HEK293 (cell line): Measurements from ENCODE around the gene DYNLT2B.

Experiments
- AEBP2 ChIP-seq: fragments of 450-650 bp; formaldehyde crosslinking; IDR thresholded peaks from 2 replicates; pipeline ENCODE4 v1.5.1; 2016; ENCODE audit warnings: missing biosample characterization, missing genetic modification characterization, borderline replicate concordance
- REST ChIP-seq: fragments of 450-650 bp; formaldehyde crosslinking; IDR thresholded peaks from 2 replicates; pipeline ENCODE4 v1.5.1; 2016; ENCODE audit warnings: missing biosample characterization, missing genetic modification characterization
- SCRT1 ChIP-seq: fragments of 450-650 bp; formaldehyde crosslinking; IDR thresholded peaks from 2 replicates; pipeline ENCODE4 v1.5.1; 2016; ENCODE audit warnings: missing biosample characterization, missing genetic modification characterization, borderline replicate concordance
- WT1 ChIP-seq: fragments of 450-650 bp; formaldehyde crosslinking; IDR thresholded peaks from 2 replicates; pipeline ENCODE4 v1.5.1; 2016; ENCODE audit warnings: missing biosample characterization, missing genetic modification characterization
- YY1 ChIP-seq: fragments of 450-650 bp; formaldehyde crosslinking; IDR thresholded peaks from 2 replicates; pipeline ENCODE4 v1.5.1; 2018; ENCODE audit warnings: missing biosample characterization, missing genetic modification characterization
- ZBTB17 ChIP-seq: fragments of 450-650 bp; formaldehyde crosslinking; IDR thresholded peaks from 2 replicates; pipeline ENCODE4 v1.5.1; 2016; ENCODE audit warnings: missing biosample characterization, missing genetic modification characterization
- ZFHX2 ChIP-seq: fragments of 450-650 bp; formaldehyde crosslinking; conservative IDR thresholded peaks from 2 replicates; pipeline ENCODE4 v1.5.1; 2016; ENCODE audit warnings: missing biosample characterization, missing genetic modification characterization
- ZIC2 ChIP-seq: fragments of 450-650 bp; formaldehyde crosslinking; IDR thresholded peaks from 2 replicates; pipeline ENCODE4 v1.5.1; 2016; ENCODE audit warnings: missing biosample characterization, missing genetic modification characterization
- ZNF121 ChIP-seq: fragments of 450-650 bp; formaldehyde crosslinking; IDR thresholded peaks from 2 replicates; pipeline ENCODE4 v1.5.1; 2016; ENCODE audit warnings: missing biosample characterization, missing genetic modification characterization
- ZNF146 ChIP-seq: fragments of 450-650 bp; formaldehyde crosslinking; IDR thresholded peaks from 2 replicates; pipeline ENCODE4 v1.5.1; 2016; ENCODE audit warnings: missing biosample characterization, missing genetic modification characterization
- ZNF16 ChIP-seq: fragments of 450-650 bp; formaldehyde crosslinking; IDR thresholded peaks from 2 replicates; pipeline ENCODE4 v1.5.1; 2016; ENCODE audit warnings: low read depth, missing biosample characterization, missing genetic modification characterization
- ZNF2 ChIP-seq: fragments of 450-650 bp; formaldehyde crosslinking; IDR thresholded peaks from 2 replicates; pipeline ENCODE4 v1.5.1; 2016; ENCODE audit warnings: missing biosample characterization, missing genetic modification characterization
- ZNF239 ChIP-seq: fragments of 450-650 bp; formaldehyde crosslinking; IDR thresholded peaks from 2 replicates; pipeline ENCODE4 v1.5.1; 2016; ENCODE audit warnings: missing biosample characterization, missing genetic modification characterization
- ZNF248 ChIP-seq: fragments of 450-650 bp; formaldehyde crosslinking; IDR thresholded peaks from 2 replicates; pipeline ENCODE4 v1.5.1; 2017; ENCODE audit warnings: missing biosample characterization, missing genetic modification characterization
- ZNF335 ChIP-seq: fragments of 450-650 bp; formaldehyde crosslinking; conservative IDR thresholded peaks from 2 replicates; pipeline ENCODE4 v1.5.1; 2016; ENCODE audit warnings: missing biosample characterization, missing genetic modification characterization
- ZNF394 ChIP-seq: fragments of 450-650 bp; formaldehyde crosslinking; IDR thresholded peaks from 2 replicates; pipeline ENCODE4 v1.5.1; 2016; ENCODE audit warnings: missing biosample characterization, missing genetic modification characterization, mild to moderate bottlenecking, moderate library complexity, borderline replicate concordance
- ZNF416 ChIP-seq: fragments of 450-650 bp; formaldehyde crosslinking; IDR thresholded peaks from 2 replicates; pipeline ENCODE4 v1.5.1; 2016; ENCODE audit warnings: missing biosample characterization, missing genetic modification characterization
- ZNF433 ChIP-seq: fragments of 450-650 bp; formaldehyde crosslinking; IDR thresholded peaks from 2 replicates; pipeline ENCODE4 v1.5.1; 2016; ENCODE audit warnings: missing biosample characterization, missing genetic modification characterization, low read depth
- ZNF48 ChIP-seq: fragments of 450-650 bp; formaldehyde crosslinking; IDR thresholded peaks from 2 replicates; pipeline ENCODE4 v1.5.1; 2016; ENCODE audit warnings: missing biosample characterization, missing genetic modification characterization
- ZNF501 ChIP-seq: fragments of 450-650 bp; formaldehyde crosslinking; IDR thresholded peaks from 2 replicates; pipeline ENCODE4 v1.5.1; 2016; ENCODE audit warnings: missing biosample characterization, missing genetic modification characterization
- ZNF521 ChIP-seq: fragments of 450-650 bp; formaldehyde crosslinking; IDR thresholded peaks from 2 replicates; pipeline ENCODE4 v1.5.1; 2017; ENCODE audit warnings: missing biosample characterization, mild to moderate bottlenecking, missing genetic modification characterization
- ZNF561 ChIP-seq: fragments of 450-650 bp; IDR thresholded peaks from 2 replicates; pipeline ENCODE4 v1.5.1; 2018; ENCODE audit warnings: missing biosample characterization, missing genetic modification characterization, borderline replicate concordance
- ZNF596 ChIP-seq: fragments of 450-650 bp; IDR thresholded peaks from 2 replicates; pipeline ENCODE4 v1.5.0; 2018; ENCODE audit warnings: missing biosample characterization, mild to moderate bottlenecking, missing genetic modification characterization, moderate library complexity
- ZNF624 ChIP-seq: fragments of 450-650 bp; formaldehyde crosslinking; IDR thresholded peaks from 2 replicates; pipeline ENCODE4 v1.5.1; 2017; ENCODE audit warnings: missing biosample characterization, missing genetic modification characterization
- ZNF626 ChIP-seq: fragments of 450-650 bp; sonication (Bioruptor Pico); formaldehyde crosslinking; IDR thresholded peaks from 2 replicates; pipeline ENCODE4 v1.5.1; 2018; ENCODE audit warnings: missing biosample characterization, missing genetic modification characterization, inconsistent platforms
- ZNF629 ChIP-seq: fragments of 450-650 bp; formaldehyde crosslinking; IDR thresholded peaks from 2 replicates; pipeline ENCODE4 v1.5.1; 2017; ENCODE audit warnings: missing biosample characterization, missing genetic modification characterization
- ZSCAN30 ChIP-seq: fragments of 450-650 bp; IDR thresholded peaks from 2 replicates; pipeline ENCODE4 v1.5.1; 2018; ENCODE audit warnings: missing biosample characterization, mild to moderate bottlenecking, missing genetic modification characterization, moderate library complexity
- TF ChIP-seq, protein P1 (sequence below): fragments of 450-650 bp; formaldehyde crosslinking; IDR thresholded peaks from 2 replicates; pipeline ENCODE4 v1.5.1; 2016; ENCODE audit warnings: missing biosample characterization, missing genetic modification characterization
- TF ChIP-seq, protein P2 (sequence below): fragments of 450-650 bp; formaldehyde crosslinking; IDR thresholded peaks from 2 replicates; pipeline ENCODE4 v1.5.1; 2017; ENCODE audit warnings: missing biosample characterization, mild to moderate bottlenecking, missing genetic modification characterization, moderate library complexity
- TF ChIP-seq, protein P3 (sequence below): fragments of 450-650 bp; formaldehyde crosslinking; optimal IDR thresholded peaks from 2 replicates; pipeline ENCODE3; 2016; ENCODE audit warnings: missing biosample characterization, mild to moderate bottlenecking, missing genetic modification characterization

Gene DYNLT2B

DNA sequence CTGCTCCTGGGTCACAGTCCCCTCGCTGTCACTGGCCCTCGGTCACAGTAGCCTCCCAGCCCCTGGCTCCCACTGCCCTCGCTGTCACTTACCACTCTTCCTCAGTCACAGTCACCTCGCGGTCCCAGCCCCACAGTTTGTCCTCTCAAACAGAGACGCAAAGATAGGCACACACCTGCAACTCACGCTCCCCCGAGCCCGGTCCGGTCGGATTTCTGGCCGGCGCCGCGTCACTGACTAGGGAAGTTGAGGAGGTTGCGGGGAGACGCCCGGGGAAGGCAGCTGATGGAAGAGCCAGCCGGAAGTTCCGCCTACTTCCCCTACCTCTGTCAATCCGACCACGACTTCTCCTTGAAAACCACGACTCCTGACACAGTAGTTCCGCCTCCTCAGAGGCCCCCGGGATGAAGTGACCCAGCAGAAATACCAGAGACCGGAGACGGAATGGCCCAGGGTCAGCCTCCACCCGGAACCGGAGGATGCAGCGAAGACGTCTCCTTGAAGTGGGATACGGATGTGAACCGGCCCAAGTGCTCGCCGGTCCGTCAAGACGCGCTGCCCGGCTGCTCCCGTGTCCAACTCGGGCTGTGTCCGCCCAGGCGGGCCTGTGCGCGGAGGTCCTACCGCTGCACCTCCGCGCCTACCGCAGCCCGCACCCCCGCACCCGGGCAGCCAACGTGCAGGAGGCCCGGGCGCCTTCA, 30.4 kb downstream of the DYNLT2B start, which contains the start of gene PCYT1A (continued):
- TF ChIP-seq ZNF596 (tag by site-specific recombination) (no peak), ZNF629 (tag by site-specific recombination) (peak; percentile 79), ZNF121 (peak; percentile 82), REST (tag by site-specific recombination) (peak; percentile 21; the same call in 1 of the 2 replicates), ZIC2 (tag by site-specific recombination) (no peak), ZNF248 (tag by site-specific recombination) (no peak), AEBP2 (tag by site-specific recombination) (0 out of 2 replicates have a peak, but pooled peaks have one; percentile 63), SCRT1 (tag by site-specific recombination) (no peak; the same call in 1 of the 2 replicates), ZSCAN30 (tag by site-specific recombination) (peak; percentile 82; the same call in 1 of the 2 replicates), YY1 (peak; percentile 65; the same call in 1 of the 2 replicates), ZNF48 (tag by site-specific recombination) (no peak), ZNF16 (tag by site-specific recombination) (no peak), ZNF416 (tag by site-specific recombination) (no peak), ZNF394 (tag by site-specific recombination) (no peak), ZNF335 (tag by site-specific recombination) (peak; percentile 88), ZNF521 (no peak), ZNF626 (tag by site-specific recombination) (no peak), ZNF501 (tag by site-specific recombination) (peak; percentile 83), ZNF624 (tag by site-specific recombination) (no peak), ZNF2 (tag by site-specific recombination) (peak; percentile 92), ZBTB17 (tag by site-specific recombination) (peak; percentile 98), ZNF433 (tag by site-specific recombination) (no peak), ZNF239 (tag by site-specific recombination) (no peak), ZNF561 (peak; percentile 59; the same call in 1 of the 2 replicates), ZNF146 (peak; percentile 69), WT1 (0 out of 2 replicates have a peak, but pooled peaks have one; percentile 7), ZFHX2 (peak; percentile 75)
- TF ChIP-seq, protein P1, sequence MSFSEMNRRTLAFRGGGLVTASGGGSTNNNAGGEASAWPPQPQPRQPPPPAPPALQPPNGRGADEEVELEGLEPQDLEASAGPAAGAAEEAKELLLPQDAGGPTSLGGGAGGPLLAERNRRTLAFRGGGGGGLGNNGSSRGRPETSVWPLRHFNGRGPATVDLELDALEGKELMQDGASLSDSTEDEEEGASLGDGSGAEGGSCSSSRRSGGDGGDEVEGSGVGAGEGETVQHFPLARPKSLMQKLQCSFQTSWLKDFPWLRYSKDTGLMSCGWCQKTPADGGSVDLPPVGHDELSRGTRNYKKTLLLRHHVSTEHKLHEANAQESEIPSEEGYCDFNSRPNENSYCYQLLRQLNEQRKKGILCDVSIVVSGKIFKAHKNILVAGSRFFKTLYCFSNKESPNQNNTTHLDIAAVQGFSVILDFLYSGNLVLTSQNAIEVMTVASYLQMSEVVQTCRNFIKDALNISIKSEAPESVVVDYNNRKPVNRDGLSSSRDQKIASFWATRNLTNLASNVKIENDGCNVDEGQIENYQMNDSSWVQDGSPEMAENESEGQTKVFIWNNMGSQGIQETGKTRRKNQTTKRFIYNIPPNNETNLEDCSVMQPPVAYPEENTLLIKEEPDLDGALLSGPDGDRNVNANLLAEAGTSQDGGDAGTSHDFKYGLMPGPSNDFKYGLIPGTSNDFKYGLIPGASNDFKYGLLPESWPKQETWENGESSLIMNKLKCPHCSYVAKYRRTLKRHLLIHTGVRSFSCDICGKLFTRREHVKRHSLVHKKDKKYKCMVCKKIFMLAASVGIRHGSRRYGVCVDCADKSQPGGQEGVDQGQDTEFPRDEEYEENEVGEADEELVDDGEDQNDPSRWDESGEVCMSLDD (tag by site-specific recombination): no peak; the same call in 1 of the 2 replicates
- TF ChIP-seq, protein P2, sequence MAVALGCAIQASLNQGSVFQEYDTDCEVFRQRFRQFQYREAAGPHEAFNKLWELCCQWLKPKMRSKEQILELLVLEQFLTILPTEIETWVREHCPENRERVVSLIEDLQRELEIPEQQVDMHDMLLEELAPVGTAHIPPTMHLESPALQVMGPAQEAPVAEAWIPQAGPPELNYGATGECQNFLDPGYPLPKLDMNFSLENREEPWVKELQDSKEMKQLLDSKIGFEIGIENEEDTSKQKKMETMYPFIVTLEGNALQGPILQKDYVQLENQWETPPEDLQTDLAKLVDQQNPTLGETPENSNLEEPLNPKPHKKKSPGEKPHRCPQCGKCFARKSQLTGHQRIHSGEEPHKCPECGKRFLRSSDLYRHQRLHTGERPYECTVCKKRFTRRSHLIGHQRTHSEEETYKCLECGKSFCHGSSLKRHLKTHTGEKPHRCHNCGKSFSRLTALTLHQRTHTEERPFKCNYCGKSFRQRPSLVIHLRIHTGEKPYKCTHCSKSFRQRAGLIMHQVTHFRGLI (tag by site-specific recombination): 0 out of 2 replicates have a peak, but pooled peaks have one; percentile 43
- TF ChIP-seq, protein P3, sequence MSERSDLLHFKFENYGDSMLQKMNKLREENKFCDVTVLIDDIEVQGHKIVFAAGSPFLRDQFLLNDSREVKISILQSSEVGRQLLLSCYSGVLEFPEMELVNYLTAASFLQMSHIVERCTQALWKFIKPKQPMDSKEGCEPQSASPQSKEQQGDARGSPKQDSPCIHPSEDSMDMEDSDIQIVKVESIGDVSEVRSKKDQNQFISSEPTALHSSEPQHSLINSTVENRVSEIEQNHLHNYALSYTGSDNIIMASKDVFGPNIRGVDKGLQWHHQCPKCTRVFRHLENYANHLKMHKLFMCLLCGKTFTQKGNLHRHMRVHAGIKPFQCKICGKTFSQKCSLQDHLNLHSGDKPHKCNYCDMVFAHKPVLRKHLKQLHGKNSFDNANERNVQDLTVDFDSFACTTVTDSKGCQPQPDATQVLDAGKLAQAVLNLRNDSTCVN (tag by site-specific recombination): peak; percentile 82
